ENCODE measurements around the gene C12orf76. TPM values are rescaled to one million over a fixed set of nuclear protein-coding genes. Genes with fewer than 3 reads are reported as not detected.

Gene C12orf76
- total and polyA plus RNA-seq, 2 of the 13 experiments (the other 11 are each of a cell fraction or from before 2014, with no cell fraction given) = 15.8 to 38.4 TPM

DNA sequence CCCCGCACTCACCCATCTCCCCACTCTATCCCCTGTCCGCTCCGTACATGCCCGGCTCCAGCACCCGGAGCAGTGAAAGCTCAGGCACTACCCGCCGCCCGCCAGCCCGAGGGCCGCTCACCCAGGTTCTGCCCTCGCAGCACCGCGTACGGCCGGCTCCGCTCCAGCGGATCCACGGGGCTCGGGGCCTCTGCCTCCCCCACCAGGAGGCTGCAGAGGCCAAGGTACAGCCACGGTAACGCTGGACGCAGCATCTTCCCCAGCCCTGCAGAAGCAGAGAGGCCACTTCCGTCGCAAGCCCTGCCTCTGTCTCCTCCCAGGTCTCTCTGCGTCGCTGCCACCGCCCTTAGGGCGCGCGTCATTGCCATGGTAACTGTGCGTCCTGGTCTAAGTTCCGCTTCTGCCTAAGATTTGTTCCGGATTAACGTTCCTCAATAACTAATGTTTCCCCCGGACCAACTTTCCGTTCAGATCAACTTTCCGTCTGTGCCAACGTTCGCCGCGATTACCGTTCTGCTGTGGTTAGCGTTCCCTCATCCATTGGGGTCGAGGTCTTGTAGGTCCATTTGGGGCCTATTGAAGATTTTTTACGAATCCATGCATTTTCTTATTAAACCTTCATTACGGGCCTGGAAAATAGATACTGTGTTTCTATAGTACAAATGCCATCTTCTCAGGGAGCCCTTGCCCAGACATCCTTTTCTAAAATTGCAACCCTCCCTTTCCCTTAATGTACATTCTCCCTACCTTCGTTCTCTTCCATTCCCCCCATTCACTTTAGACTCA lies at the start of gene C12orf76 (continued):
- TF ChIP-seq, protein P1, sequence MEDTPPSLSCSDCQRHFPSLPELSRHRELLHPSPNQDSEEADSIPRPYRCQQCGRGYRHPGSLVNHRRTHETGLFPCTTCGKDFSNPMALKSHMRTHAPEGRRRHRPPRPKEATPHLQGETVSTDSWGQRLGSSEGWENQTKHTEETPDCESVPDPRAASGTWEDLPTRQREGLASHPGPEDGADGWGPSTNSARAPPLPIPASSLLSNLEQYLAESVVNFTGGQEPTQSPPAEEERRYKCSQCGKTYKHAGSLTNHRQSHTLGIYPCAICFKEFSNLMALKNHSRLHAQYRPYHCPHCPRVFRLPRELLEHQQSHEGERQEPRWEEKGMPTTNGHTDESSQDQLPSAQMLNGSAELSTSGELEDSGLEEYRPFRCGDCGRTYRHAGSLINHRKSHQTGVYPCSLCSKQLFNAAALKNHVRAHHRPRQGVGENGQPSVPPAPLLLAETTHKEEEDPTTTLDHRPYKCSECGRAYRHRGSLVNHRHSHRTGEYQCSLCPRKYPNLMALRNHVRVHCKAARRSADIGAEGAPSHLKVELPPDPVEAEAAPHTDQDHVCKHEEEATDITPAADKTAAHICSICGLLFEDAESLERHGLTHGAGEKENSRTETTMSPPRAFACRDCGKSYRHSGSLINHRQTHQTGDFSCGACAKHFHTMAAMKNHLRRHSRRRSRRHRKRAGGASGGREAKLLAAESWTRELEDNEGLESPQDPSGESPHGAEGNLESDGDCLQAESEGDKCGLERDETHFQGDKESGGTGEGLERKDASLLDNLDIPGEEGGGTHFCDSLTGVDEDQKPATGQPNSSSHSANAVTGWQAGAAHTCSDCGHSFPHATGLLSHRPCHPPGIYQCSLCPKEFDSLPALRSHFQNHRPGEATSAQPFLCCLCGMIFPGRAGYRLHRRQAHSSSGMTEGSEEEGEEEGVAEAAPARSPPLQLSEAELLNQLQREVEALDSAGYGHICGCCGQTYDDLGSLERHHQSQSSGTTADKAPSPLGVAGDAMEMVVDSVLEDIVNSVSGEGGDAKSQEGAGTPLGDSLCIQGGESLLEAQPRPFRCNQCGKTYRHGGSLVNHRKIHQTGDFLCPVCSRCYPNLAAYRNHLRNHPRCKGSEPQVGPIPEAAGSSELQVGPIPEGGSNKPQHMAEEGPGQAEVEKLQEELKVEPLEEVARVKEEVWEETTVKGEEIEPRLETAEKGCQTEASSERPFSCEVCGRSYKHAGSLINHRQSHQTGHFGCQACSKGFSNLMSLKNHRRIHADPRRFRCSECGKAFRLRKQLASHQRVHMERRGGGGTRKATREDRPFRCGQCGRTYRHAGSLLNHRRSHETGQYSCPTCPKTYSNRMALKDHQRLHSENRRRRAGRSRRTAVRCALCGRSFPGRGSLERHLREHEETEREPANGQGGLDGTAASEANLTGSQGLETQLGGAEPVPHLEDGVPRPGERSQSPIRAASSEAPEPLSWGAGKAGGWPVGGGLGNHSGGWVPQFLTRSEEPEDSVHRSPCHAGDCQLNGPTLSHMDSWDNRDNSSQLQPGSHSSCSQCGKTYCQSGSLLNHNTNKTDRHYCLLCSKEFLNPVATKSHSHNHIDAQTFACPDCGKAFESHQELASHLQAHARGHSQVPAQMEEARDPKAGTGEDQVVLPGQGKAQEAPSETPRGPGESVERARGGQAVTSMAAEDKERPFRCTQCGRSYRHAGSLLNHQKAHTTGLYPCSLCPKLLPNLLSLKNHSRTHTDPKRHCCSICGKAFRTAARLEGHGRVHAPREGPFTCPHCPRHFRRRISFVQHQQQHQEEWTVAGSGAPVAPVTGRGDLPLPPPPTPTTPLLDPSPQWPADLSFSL (CRISPR knock-in tag; IDR thresholded peaks at IDR 0.05) = no peak
- no peak for TF ChIP-seq ZNF780A (CRISPR knock-in tag; IDR thresholded peaks at IDR 0.05)
- no peak for TF ChIP-seq ZNF749 (CRISPR knock-in tag; IDR thresholded peaks at IDR 0.05; ENCODE audit: borderline replicate concordance)
- peak; percentile 42; the same call in 1 of the 2 replicates for TF ChIP-seq TOPORS (CRISPR knock-in tag; IDR thresholded peaks at IDR 0.05)
- TF ChIP-seq MED8 (CRISPR knock-in tag; IDR thresholded peaks at IDR 0.05; ENCODE audit: insufficient replicate concordance) = no peak
- TF ChIP-seq PHF5A (CRISPR knock-in tag; IDR thresholded peaks at IDR 0.05; ENCODE audit: low read depth, unreplicated experiment) = peak; percentile 82
- TF ChIP-seq, protein P2, sequence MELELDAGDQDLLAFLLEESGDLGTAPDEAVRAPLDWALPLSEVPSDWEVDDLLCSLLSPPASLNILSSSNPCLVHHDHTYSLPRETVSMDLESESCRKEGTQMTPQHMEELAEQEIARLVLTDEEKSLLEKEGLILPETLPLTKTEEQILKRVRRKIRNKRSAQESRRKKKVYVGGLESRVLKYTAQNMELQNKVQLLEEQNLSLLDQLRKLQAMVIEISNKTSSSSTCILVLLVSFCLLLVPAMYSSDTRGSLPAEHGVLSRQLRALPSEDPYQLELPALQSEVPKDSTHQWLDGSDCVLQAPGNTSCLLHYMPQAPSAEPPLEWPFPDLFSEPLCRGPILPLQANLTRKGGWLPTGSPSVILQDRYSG (CRISPR knock-in tag; IDR thresholded peaks at IDR 0.05) = no peak
- TF ChIP-seq ZBTB8A (CRISPR knock-in tag; IDR thresholded peaks at IDR 0.05; ENCODE audit: borderline replicate concordance, low read depth) = no peak
- peak; percentile 87 for TF ChIP-seq TBX2 (CRISPR knock-in tag; IDR thresholded peaks at IDR 0.05; ENCODE audit: borderline replicate concordance)
- TF ChIP-seq, protein P3, sequence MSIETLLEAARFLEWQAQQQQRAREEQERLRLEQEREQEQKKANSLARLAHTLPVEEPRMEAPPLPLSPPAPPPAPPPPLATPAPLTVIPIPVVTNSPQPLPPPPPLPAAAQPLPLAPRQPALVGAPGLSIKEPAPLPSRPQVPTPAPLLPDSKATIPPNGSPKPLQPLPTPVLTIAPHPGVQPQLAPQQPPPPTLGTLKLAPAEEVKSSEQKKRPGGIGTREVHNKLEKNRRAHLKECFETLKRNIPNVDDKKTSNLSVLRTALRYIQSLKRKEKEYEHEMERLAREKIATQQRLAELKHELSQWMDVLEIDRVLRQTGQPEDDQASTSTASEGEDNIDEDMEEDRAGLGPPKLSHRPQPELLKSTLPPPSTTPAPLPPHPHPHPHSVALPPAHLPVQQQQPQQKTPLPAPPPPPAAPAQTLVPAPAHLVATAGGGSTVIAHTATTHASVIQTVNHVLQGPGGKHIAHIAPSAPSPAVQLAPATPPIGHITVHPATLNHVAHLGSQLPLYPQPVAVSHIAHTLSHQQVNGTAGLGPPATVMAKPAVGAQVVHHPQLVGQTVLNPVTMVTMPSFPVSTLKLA (IDR thresholded peaks at IDR 0.05) = peak; percentile 46; the same call in 1 of the 2 replicates
- TF ChIP-seq ZNF543 (CRISPR knock-in tag; IDR thresholded peaks at IDR 0.05) = no peak
- TF ChIP-seq ZNF329 (CRISPR knock-in tag; IDR thresholded peaks at IDR 0.05; ENCODE audit: low read depth) = 0 out of 2 replicates have a peak, but pooled peaks have one; percentile 75
- TF ChIP-seq, protein P4, sequence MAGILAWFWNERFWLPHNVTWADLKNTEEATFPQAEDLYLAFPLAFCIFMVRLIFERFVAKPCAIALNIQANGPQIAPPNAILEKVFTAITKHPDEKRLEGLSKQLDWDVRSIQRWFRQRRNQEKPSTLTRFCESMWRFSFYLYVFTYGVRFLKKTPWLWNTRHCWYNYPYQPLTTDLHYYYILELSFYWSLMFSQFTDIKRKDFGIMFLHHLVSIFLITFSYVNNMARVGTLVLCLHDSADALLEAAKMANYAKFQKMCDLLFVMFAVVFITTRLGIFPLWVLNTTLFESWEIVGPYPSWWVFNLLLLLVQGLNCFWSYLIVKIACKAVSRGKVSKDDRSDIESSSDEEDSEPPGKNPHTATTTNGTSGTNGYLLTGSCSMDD (CRISPR knock-in tag; IDR thresholded peaks at IDR 0.05) = no peak
- no peak for TF ChIP-seq NFE2 (CRISPR knock-in tag; IDR thresholded peaks at IDR 0.05)
- TF ChIP-seq GPN1 (CRISPR knock-in tag; IDR thresholded peaks at IDR 0.05; ENCODE audit: borderline replicate concordance) = no peak
- TF ChIP-seq, protein P5, sequence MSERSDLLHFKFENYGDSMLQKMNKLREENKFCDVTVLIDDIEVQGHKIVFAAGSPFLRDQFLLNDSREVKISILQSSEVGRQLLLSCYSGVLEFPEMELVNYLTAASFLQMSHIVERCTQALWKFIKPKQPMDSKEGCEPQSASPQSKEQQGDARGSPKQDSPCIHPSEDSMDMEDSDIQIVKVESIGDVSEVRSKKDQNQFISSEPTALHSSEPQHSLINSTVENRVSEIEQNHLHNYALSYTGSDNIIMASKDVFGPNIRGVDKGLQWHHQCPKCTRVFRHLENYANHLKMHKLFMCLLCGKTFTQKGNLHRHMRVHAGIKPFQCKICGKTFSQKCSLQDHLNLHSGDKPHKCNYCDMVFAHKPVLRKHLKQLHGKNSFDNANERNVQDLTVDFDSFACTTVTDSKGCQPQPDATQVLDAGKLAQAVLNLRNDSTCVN (CRISPR knock-in tag; IDR thresholded peaks at IDR 0.05; ENCODE audit: borderline replicate concordance) = peak; percentile 61; the same call in 1 of the 2 replicates

All from HepG2 (cell line).